ENCODE results near the gene PSMA4.
"Not testable (repeated sequence)": the region's sequence is repeated elsewhere in the genome, so short reads cannot be mapped to it uniquely, and the experiment has no call there.

PSMA4 gene

DNA sequence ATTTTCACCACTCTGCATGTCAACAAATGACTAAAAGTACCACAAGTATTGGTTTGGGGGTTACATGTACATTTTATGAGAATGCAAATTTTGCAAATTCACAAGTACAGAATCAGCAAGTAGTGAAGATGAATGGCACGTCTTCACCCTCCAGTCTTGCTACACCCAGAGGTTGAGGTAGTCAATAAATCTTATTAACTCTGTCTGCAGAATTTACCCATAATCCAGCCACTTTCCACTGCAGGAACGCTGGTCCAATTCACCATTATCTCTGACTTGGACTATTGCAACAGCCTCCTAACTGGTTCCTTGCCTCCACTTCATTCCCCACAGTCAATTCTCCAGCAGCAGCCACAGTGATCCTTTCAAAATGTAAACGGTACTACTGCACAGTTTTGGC is 10.6 kb downstream of the PSMA4 start:
- no peak for FAIRE-seq
- no peak for DNase-seq (ENCODE audit: insufficient read length, low spot score)

DNA sequence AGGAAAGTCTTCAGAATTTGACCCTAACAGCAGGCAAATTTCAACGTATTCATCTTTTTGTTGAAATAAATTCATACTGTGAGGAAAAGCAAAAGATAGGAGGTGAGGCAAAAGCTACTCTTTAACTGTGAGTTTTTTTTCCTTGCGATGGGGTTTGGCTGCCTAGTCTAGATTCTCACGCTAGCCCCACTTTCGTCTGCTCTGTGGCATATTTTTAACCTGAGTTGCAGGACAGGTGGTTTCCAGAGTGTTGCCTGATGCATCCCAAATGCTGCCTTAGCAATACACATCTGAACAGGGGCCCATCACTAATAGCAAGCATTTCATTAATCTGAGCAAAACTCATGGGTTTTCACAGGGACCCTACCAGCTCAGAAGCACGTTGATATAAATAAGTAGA is 11.7 kb downstream of the PSMA4 start:
- no peak for FAIRE-seq
- DNase-seq (ENCODE audit: insufficient read length, low spot score) = no peak

DNA sequence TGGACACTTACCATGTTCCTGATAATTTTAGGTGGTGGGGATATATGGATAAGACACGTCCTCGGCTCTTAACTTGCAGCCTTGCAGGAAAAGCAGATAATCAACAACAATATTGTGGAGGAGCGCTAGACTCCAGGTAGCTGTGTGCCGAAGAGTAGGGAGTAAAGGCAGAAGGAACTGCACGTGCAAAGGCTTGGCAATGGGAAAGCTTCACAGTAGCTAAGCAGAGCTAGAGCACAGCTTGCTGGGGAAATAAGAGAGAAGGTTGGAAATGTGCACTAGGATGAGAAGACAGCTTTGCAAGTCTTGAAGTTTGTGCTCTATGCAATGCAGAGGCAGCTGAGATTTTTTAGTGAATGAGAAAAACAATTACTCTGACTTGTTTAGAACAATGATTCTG is 12.4 kb downstream of the PSMA4 start:
- no peak for FAIRE-seq

DNA sequence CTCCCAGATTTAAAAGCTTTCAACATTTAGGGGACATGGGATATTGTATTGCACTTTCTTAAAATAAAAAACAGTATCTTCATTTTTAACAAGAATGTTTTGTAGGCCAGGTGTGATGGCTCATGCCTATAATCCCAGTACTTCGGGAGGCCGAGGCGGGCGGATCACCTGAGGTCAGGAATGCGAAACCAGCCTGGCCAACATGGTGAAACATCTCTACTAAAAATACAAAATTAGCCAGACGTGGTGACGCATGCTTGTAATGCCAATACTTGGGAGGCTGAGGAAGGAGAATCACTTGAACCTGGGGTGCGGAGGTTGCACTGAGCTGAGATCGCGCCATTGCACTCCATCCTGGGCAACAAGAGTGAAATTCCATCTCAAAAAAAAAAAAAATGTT is 20.0 kb downstream of the PSMA4 start:
- DNase-seq (ENCODE audit: insufficient read length, low spot score); FAIRE-seq: not testable (repeated sequence)

More for the DNA sequence above, 12.4 kb downstream of the PSMA4 start:
- DNase-seq (ENCODE audit: insufficient read length, low spot score) = no peak

DNA sequence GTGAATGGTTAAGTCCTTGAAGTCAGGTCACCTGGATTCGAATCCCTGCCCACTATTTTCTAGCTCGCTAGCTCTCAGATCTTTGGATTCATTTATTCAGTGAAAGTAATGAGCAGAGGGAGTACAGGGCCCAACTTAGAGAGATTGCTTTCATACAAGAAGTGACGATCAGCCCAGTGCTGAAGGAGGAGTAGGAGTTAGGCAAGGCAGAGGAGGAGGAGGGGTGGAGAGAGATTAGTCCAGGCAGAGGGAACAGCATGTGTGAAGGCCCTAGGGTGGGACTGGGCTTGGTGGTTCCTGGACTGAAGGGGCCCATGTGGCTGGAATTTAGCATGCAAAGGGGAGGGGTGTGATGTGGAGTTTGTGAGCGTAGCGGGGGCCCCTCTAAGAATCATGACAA is 21.2 kb downstream of the PSMA4 start:
- DNase-seq (ENCODE audit: insufficient read length, low spot score) (no peak), FAIRE-seq (no peak)

DNA sequence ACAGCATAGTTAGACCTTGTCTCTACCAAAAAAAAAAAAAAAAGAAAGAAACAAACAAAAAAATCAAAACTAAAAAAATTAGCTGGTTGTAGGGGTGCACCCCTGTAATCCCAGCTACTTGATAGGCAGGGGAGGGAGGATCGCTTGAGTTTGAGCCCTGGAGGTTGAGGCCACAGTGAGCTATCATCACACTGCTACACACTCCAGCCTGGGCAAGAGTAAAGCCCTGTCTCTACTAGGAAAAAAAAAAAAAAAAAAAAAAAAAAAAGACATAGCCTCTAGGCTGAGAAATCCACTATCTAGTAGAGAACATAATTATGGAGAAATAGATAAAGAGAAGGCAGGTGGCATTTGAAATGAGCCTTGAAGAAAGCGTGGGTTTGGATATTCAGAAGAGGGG is 22.8 kb downstream of the PSMA4 start:
- FAIRE-seq = no peak

DNA sequence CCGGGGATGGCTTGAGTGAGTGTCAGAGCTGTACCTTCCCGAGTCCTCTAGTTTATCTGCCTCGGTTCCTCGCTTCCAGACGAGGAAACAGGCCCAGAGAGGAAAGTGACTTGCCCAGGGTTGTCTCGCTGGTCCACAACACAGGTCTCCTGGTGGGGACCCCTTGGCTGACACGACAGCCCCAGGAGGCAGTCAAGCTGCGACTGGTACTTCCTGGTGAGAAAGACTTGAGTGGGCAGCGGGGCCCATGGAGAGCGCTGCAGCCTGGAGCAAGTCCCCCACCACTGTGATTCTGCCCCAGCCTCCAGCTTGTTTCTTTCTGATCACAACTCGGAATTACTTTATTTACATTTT is 24.5 kb downstream of the PSMA4 start:
- DNase-seq (ENCODE audit: insufficient read length, low spot score) (no peak), FAIRE-seq (no peak)

More for the DNA sequence above, 22.8 kb downstream of the PSMA4 start:
- no peak for DNase-seq (ENCODE audit: insufficient read length, low spot score)

DNA sequence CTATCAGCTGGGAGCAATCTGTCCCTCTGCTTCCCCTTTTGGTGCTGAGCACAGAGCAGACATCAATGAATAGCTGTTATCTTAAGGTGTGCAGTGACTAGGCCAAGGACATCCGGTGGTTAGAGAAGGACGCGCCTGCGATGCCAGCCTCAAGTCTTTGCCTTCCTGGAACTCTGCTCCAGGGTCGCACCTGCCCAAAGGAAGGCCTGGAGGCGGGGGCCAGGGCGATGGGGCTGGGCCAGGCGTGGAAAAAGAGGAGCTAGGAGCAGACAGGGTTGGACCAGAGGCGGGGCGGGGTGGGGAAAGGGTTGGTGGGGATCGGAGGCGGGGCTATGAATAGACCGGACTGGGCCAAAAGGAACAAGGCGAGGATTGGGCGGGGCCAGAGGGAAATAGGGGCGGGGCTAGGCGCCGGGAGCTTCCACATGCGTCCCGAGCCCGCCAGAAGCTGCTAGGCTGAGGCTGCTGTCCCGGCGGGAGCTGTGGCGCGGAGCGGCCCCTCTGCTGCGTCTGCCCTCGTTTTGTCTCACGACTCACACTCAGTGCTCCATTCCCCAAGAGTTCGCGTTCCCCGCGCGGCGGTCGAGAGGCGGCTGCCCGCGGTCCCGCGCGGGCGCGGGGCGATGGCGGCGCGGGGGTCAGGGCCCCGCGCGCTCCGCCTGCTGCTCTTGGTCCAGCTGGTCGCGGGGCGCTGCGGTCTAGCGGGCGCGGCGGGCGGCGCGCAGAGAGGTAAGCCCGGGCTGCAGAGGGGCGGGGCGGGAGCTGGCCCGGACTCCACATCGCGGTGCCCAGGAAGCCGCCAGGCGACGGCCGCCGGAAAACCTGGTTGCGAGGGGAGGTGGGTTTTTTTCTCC is 25.1 kb downstream of the PSMA4 start, which contains the start of gene CHRNA5:
Gene CHRNA5 (plus strand): TSS at position 424 of the 854 bp plus-strand sequence. CDS start 200 bp downstream, at position 624.
- FAIRE-seq = no peak

DNA sequence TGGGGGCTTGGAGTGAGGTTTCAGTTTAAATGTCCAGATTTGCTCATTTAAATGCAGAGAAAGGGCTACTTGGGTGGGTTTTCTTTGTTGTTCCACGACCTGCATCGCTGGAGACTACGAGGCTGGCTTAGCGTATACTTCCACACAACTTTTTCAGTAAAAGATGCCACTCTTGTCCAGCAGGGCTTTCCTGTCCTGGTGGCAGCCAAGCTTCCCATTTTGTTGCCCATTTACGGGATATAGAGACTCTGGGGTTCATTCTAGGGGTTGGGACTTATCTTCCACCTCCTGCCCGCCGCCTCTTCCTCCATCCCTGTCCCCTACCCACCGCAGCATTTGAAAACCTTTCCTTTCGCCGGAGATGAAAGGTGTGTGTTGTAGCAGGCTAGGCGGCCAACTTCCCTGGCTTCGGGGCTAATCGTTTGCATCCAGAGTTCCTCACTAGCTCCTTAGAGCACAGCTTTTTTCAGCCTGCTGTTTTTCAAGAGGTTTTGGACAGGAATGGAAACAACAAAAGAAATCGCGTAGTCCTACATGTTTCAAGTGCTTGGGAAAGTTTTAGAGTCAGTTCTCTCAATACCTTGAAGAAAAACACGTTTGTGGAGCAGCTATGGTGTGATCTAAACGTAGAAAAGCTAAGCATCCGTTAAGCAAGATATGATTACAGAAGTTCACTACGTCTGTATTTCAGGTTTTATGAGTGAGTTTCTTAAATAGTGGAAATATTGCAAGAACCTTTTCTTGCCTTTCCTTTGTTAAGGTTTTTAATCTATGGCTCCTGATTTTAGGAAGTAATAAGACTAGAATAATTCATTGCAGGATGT is 25.9 kb downstream of the PSMA4 start:
- peak; percentile 39 for DNase-seq (ENCODE audit: insufficient read length, low spot score)
- FAIRE-seq = no peak

More for the DNA sequence above, 25.1 kb downstream of the PSMA4 start, which contains the start of gene CHRNA5:
- peak; percentile 85 for DNase-seq (ENCODE audit: insufficient read length, low spot score)

DNA sequence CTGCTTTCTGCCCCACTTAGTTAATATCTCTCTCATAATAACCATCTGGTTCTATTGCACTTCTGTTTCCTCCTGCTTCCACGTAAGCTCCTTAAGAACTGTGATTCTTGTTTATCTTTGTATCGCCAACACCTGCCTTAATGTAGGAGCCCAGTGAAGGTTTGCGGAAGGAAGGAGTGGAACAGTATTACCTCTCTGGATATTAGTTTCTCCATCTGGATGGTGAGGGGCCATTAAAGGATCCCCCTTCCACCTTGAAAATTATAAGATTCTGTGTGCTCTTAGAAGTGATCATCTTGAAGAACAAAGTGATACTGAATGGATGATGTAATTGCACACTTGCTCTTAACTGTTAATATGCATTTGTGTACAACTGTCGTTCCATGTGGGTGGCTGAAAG is 27.3 kb downstream of the PSMA4 start:
- DNase-seq (ENCODE audit: insufficient read length, low spot score) (no peak), FAIRE-seq (no peak)

DNA sequence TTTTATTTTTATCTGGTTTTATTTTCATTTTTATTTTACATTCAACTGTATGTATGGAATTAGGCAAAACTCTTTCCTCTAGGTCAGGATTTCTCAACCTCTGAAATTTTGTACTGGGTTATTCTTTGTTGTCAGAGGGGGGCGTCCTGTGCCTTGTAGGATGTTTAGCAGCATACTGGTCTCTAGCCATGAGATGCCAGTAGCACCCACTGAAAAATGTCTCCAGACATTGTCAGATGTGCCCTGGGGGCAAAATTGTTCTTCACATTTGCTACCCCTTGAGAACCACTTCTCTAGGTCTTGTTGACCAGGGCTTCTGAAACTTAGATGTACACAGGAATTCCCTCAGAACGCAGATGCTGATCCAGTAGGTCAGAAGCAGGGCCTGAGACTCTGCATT is 30.5 kb downstream of the PSMA4 start:
- DNase-seq (ENCODE audit: insufficient read length, low spot score) (no peak), FAIRE-seq (no peak)

DNA sequence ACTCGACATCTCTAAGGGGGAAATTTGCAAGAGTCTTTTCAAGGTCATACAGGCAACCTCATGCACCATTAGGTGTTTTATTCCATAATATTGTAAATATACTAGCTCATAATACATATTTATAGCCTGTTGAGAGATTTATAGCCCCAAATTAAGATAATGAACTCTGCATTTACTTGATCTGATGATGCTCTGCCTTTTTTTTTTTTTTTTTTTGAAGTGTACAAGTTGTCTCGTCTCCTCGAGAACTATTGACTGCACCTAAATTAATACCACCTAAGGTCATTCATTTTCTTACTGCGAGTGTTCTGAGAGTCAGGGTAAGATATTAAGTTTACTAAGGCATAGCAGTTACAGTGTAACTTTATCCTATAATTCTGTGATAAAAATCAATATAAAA is 31.1 kb downstream of the PSMA4 start:
- no peak for DNase-seq (ENCODE audit: insufficient read length, low spot score)
- FAIRE-seq = no peak

DNA sequence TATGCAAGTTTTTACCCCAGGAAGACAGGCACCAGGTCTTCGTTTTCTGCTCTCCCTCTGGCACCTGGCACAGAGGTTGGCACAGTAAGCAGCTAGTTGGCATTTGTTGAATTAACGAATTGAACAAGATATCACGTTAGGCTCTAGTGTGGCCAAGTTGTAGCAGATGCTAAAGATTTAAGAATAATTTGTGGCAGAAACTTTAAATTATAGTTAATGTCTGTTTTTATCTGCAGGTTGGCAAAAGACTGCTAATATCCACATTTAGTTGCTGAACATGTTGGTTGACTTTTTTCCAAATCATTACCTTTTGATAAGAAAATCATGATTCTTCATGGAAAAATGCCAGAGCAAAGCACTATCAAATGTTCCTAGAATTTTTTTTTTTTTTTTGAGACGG is 33.2 kb downstream of the PSMA4 start:
- FAIRE-seq = no peak

DNA sequence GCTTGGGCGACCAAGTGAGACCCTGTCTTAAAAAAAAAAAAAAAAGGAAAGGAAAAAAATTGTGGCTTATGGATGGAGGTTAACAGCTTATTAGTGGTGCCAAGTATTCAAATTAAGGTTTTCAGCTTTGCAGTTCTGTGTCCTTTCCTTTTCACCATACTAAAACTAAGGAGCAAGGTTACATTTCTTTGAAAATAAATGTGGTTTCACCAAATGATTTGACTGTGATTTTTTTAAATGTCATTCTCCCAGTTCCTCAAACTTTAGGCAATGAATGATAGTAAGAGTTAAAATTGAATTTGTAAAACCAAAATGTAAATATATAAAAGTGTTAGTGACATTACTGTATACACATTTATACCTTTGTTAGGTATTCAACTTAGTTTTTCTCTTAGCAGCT is 34.7 kb downstream of the PSMA4 start:
- DNase-seq (ENCODE audit: insufficient read length, low spot score) (no peak), FAIRE-seq (no peak)

More for the DNA sequence above, 33.2 kb downstream of the PSMA4 start:
- DNase-seq (ENCODE audit: insufficient read length, low spot score) = no peak

DNA sequence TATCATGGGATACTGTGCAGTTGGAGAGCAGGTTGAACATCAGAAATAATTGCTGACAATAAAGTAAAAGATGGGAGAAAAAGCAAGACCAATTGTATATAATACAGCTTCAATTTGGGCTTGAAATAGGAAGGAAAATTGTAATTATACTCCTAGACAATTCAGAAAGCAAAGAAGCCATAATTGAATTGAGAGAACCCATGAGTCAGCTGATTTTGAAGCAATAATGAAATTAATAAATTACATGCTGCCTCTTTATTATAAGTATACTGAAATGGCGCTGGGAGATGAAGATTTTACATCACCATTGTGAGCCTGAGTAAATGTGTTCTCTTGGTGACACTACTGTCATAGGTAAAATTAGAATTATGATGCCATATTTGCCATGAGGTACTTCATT is 57.3 kb downstream of the PSMA4 start:
- FAIRE-seq (no peak), DNase-seq (ENCODE audit: insufficient read length, low spot score) (no peak)

DNA sequence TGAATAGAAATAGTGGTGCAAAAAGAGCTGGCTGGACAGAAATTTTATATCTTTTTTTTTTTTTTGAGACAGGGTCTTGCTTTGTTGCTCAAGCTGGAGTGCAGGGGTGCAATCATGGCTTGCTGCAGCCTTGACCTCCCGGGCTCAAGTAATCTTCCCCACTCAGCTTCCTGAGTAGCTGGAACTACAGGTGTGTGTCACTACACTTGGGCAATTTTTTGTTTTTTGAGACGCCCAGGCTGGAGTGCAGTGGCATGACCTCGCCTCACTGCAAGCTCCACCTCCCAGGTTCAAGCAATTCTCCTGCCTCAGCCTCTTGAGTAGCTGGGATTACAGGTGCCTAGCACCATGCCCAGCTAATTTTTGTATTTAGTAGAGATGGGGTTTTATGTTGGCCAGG is 58.1 kb downstream of the PSMA4 start:
- FAIRE-seq (no peak), DNase-seq (ENCODE audit: insufficient read length, low spot score) (no peak)

DNA sequence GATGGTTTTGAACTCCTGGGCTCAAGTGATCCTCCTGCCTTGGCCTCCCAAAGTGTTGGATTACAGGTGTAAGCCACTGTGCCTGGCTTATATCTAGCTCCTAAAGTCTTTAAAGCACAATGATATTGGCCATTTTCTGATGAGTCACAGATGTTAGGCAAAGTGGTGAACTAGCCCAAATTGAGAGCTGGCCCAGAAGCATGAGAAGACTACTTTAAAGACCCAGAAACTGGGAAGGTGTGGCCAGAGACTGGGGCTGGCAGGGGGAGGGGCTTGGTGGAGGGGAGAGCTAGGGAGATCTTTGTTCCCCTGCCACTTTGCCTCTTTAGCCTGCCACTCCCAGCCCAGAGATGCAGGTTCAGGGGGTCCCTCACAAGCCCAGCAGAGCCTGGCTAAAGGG is 58.9 kb downstream of the PSMA4 start:
- DNase-seq (ENCODE audit: insufficient read length, low spot score) = no peak

More for the DNA sequence above, 58.9 kb downstream of the PSMA4 start:
- no peak for FAIRE-seq

Measured in HTR-8/SVneo (cell line).